Ovary (tissue), 3 donors: Measurements from ENCODE around the gene H2BK1.

Source experiments
- POLR2A ChIP-seq: fragments of 450-650 bp; IDR thresholded peaks from one replicate; pipeline ENCODE4 v1.6.1; 2017; ENCODE audit warnings: antibody characterized with exemption, mild to moderate bottlenecking, moderate library complexity
- TF ChIP-seq, protein P1 (sequence below), 3 donors: fragments of 450-650 bp in 2 of 3; fragments of 200-600 bp in 1 of 3; IDR thresholded peaks; one replicate each; pipeline versions ENCODE4 v1.5.1 to v1.8.0; 2016 to 2022; ENCODE audit warnings: antibody characterized with exemption in 3 of 3, mild to moderate bottlenecking in 1 of 3
- donor health status: DM: no; HTN: no; CAD: no.

DNA sequence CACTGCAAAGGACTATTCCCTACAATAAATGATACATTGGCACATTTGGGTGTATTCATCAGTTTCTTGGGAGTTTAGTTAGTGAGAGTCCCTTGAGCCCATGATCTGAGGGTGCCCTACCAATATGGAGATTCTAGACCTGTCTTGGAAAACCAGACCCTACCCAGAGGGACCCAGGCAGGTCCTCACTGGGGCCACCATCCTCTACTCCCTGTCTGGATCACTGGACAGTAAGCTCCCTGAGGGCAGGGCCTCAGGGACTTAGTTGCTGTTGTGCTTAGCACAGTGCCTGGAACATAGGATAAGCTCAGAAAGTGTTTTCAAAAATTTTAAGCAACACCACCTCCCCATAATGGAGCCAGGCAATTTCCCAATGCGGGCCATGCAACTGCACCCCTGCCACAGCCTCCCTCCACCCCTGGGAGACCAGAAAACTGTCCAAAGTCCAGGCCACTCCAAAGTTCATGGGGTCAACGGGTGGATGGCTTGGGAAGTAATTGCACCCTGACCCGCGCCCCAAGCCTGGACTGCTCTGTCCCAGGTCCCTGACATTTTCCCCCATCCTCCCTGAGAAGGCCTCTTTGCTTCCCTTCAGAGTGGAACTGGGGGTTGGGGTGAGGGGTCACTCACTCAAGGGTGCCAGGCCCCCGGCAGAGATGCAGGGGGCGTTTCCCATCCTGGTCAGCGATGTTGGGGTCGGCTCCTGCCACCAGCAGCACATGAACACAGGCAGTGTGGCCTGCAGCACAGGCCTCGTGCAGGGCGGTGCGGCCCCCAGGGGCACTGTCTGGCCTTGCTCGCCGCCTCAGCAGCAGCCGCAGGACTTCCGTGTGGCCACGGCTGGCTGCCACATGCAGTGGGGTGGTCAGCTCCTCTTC, 24.3 kb downstream of the H2BK1 start:
- TF ChIP-seq, protein P1, sequence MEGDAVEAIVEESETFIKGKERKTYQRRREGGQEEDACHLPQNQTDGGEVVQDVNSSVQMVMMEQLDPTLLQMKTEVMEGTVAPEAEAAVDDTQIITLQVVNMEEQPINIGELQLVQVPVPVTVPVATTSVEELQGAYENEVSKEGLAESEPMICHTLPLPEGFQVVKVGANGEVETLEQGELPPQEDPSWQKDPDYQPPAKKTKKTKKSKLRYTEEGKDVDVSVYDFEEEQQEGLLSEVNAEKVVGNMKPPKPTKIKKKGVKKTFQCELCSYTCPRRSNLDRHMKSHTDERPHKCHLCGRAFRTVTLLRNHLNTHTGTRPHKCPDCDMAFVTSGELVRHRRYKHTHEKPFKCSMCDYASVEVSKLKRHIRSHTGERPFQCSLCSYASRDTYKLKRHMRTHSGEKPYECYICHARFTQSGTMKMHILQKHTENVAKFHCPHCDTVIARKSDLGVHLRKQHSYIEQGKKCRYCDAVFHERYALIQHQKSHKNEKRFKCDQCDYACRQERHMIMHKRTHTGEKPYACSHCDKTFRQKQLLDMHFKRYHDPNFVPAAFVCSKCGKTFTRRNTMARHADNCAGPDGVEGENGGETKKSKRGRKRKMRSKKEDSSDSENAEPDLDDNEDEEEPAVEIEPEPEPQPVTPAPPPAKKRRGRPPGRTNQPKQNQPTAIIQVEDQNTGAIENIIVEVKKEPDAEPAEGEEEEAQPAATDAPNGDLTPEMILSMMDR (IDR thresholded peaks at IDR 0.05) = no peak
- TF ChIP-seq POLR2A = no peak
